GM12878 (cell line): ENCODE measurements around the gene IL16. TPM values are rescaled to one million over a fixed set of nuclear protein-coding genes. Genes with fewer than 3 reads are reported as not detected.

Experiments used
- NFXL1 ChIP-seq: fragments of 450-650 bp; IDR thresholded peaks from 2 replicates; pipeline ENCODE4 v1.6.1; 2017; ENCODE audit warnings: antibody characterized with exemption, mild to moderate bottlenecking, borderline replicate concordance
- SMAD1 ChIP-seq: fragments of 450-650 bp; IDR thresholded peaks from 2 replicates; pipeline ENCODE4 v1.6.1; 2018; ENCODE audit warnings: mild to moderate bottlenecking, low read depth; ENCODE audit not compliant: partially characterized antibody
- polyA plus RNA-seq, 11 experiments: library from polyadenylated mRNA; depleted of rRNA in 4 of 11; unstranded in 6 of 11; stranded (reverse) in 5 of 11; fragments of >200 nt; fragmentation: Nextera tagmentation in 4 of 11; fragmentation: Illumina TruSeq in 1 of 11; extraction: Ambion mirVana in 4 of 11; extraction: Trizol in 1 of 11; gene quantifications; 1 replicate in 1 of 11; 2 replicates in 10 of 11; pipeline versions ENCODE4 v1.2.1 to v1.2.3, GENCODE V29; 2011 to 2016; ENCODE audit warnings: inconsistent platforms in 2 of 11, missing spikeins in 2 of 11, low read depth in 1 of 11
- total RNA-seq, 4 experiments: library from RNA; depleted of rRNA in 3 of 4; stranded (reverse); fragments of >200 nt in 3 of 4; fragmentation: Illumina TruSeq in 1 of 4; extraction: Trizol in 1 of 4; gene quantifications; 2 replicates each; pipeline versions ENCODE4 v1.2.1 to v1.2.3, GENCODE V29; 2013 to 2021
- TF ChIP-seq, protein P1 (sequence below): fragments of 450-650 bp; IDR thresholded peaks from 2 replicates; pipeline ENCODE4 v1.6.1; 2016; ENCODE audit warnings: mild to moderate bottlenecking
- TF ChIP-seq, protein P2 (sequence below): fragments of 450-650 bp; formaldehyde crosslinking; IDR thresholded peaks from 2 replicates; pipeline ENCODE4 v1.4.0; 2022; ENCODE audit warnings: mild to moderate bottlenecking, moderate library complexity

Gene IL16
- total and polyA plus RNA-seq, 10 of the 15 experiments (the other 5 are each of a cell fraction or from before 2014, with no cell fraction given) = 21.7 to 206 (median 44.5) TPM

GRCh38 chr15:81297147-81297572 lies 100.5 kb downstream of the IL16 start (continued):
- TF ChIP-seq, protein P1, sequence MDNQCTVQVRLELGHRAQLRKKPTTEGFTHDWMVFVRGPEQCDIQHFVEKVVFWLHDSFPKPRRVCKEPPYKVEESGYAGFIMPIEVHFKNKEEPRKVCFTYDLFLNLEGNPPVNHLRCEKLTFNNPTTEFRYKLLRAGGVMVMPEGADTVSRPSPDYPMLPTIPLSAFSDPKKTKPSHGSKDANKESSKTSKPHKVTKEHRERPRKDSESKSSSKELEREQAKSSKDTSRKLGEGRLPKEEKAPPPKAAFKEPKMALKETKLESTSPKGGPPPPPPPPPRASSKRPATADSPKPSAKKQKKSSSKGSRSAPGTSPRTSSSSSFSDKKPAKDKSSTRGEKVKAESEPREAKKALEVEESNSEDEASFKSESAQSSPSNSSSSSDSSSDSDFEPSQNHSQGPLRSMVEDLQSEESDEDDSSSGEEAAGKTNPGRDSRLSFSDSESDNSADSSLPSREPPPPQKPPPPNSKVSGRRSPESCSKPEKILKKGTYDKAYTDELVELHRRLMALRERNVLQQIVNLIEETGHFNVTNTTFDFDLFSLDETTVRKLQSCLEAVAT = 0 out of 2 replicates have a peak, but pooled peaks have one; percentile 36
- TF ChIP-seq NFXL1 = no peak
- TF ChIP-seq SMAD1 = peak; percentile 11
- TF ChIP-seq, protein P2, sequence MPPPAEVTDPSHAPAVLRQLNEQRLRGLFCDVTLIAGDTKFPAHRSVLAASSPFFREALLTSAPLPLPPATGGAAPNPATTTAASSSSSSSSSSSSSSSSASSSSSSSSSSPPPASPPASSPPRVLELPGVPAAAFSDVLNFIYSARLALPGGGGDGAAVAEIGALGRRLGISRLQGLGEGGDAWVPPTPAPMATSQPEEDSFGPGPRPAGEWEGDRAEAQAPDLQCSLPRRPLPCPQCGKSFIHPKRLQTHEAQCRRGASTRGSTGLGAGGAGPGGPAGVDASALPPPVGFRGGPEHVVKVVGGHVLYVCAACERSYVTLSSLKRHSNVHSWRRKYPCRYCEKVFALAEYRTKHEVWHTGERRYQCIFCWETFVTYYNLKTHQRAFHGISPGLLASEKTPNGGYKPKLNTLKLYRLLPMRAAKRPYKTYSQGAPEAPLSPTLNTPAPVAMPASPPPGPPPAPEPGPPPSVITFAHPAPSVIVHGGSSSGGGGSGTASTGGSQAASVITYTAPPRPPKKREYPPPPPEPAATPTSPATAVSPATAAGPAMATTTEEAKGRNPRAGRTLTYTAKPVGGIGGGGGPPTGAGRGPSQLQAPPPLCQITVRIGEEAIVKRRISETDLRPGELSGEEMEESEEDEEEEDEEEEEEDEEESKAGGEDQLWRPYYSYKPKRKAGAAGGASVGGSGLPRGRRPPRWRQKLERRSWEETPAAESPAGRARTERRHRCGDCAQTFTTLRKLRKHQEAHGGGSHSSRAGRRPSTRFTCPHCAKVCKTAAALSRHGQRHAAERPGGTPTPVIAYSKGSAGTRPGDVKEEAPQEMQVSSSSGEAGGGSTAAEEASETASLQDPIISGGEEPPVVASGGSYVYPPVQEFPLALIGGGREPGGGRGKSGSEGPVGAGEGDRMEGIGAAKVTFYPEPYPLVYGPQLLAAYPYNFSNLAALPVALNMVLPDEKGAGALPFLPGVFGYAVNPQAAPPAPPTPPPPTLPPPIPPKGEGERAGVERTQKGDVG (CRISPR knock-in tag) = no peak
